OCI-LY3 (cell line): ENCODE data around the gene VIPR2.
"Not testable (repeated sequence)": the region's sequence is repeated elsewhere in the genome, so short reads cannot be mapped to it uniquely, and the experiment has no call there.

Experiments
- H2AFZ ChIP-seq: fragments of 200-600, 300-600 bp; shearing (Covaris generic); 2 replicates; pipeline ENCODE4 v1.6.0; 2014; ENCODE audit warnings: antibody characterized with exemption, low read depth, low read length
- H3K27ac ChIP-seq: fragments of 200-600, 300-600 bp; sonication (generic); 2 replicates; pipeline ENCODE4 v1.5.1; 2014; ENCODE audit warnings: mild to moderate bottlenecking, low read length, moderate library complexity, mixed read lengths
- H3K27me3 ChIP-seq: fragments of 200-600, 300-600 bp; sonication (generic); 2 replicates; pipeline ENCODE4 v1.6.1; 2014; ENCODE audit warnings: low read depth, low read length, mixed read lengths
- H3K36me3 ChIP-seq: fragments of 200-600, 300-600 bp; sonication (generic); replicated peaks from 2 replicates; pipeline ENCODE3; 2014; ENCODE audit warnings: low read depth, low read length, mixed read lengths
- H3K4me1 ChIP-seq: fragments of 300-600, 200-600 bp; sonication (generic); 2 replicates; pipeline ENCODE4 v1.6.1; 2014; ENCODE audit warnings: low read length, mixed read lengths
- H3K4me2 ChIP-seq: fragments of 200-600, 300-600 bp; sonication (generic); 2 replicates; pipeline ENCODE4 v1.6.1; 2014; ENCODE audit warnings: low read length, mixed read lengths
- H3K4me3 ChIP-seq: fragments of 300-600, 200-600 bp; sonication (generic); 2 replicates; pipeline ENCODE4 v1.5.1; 2014; ENCODE audit warnings: antibody characterized with exemption, mild to moderate bottlenecking, low read length, moderate library complexity
- H3K79me2 ChIP-seq: fragments of 300-600, 200-600 bp; shearing (Covaris generic); 2 replicates; pipeline ENCODE4 v1.6.1; 2014; ENCODE audit warnings: mild to moderate bottlenecking, low read length, mixed read lengths
- H3K9ac ChIP-seq: fragments of 300-600, 200-600 bp; shearing (Covaris generic); 2 replicates; pipeline ENCODE4 v1.6.0; 2014; ENCODE audit warnings: mild to moderate bottlenecking, low read length, moderate library complexity
- H3K9me3 ChIP-seq: fragments of 200-600, 300-600 bp; shearing (Covaris generic); 2 replicates; pipeline ENCODE4 v1.6.1; 2014; ENCODE audit warnings: low read length, mixed read lengths; ENCODE audit not compliant: insufficient read depth
- H4K20me1 ChIP-seq: fragments of 200-600, 300-600 bp; sonication (generic); 2 replicates; pipeline ENCODE4 v1.6.1; 2016; ENCODE audit warnings: low read length, mixed read lengths; ENCODE audit not compliant: insufficient read depth
- EZH2phosphoT487 ChIP-seq: fragments of 200-600 bp; shearing (Covaris generic); IDR thresholded peaks from 2 replicates; pipeline ENCODE4 v1.6.1; 2018; ENCODE audit warnings: antibody characterized with exemption, mixed run types, low read depth
- TF ChIP-seq, protein P1 (sequence below): fragments of 200-600, 300-600 bp; sonication (generic); IDR thresholded peaks from 2 replicates; pipeline ENCODE4 v1.5.1; 2014; ENCODE audit warnings: antibody characterized with exemption, low read length, low read depth

The VIPR2 gene

DNA sequence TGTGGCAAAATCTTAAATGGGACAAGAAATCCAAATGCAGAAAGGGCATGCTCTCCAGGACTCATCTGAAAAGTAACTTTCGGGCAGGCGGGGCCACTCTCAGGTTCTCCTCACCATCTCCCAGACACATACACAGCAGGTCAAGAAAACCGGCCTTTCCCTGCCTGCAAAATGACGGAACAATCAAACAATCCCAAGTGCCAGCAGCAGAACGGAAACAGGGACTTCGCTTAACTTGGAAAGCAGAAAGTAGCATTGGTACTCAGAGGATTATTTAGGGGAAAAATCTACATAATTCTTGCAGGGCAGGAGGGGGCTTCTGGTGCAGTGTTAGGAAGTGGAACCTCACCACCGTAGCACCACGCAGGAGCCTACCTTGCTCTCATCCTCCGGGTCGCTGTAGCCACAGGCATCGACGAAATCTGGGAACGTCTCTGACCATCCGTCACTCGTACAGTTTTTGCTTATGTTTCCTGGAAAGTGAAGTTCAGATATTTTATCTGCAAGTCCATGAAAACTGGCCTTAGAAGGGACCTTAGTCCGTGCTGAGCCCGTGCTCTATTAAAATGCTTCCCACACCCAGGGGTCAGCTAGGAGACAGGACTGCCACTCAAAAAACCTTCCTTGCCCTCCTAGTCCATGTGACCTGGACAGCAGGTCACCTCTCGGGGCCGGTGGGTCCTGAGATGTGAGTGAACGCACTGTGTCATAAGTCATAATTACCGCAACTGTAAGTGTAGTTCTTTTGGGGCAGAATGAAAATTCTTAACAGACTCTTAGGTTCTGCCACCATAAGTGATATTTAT lies 41.1 kb downstream of the VIPR2 start:
- Histone ChIP-seq H3K27me3 (peaks cover 17% of the 10 kb centered on the region), H4K20me1 (no peaks in the 10 kb centered on the region), H3K9me3 (no peaks in the 10 kb centered on the region), H3K36me3 (no peaks in the 10 kb centered on the region), H3K4me1 (no peaks in the 10 kb centered on the region), H3K4me2 (no peak overlapping the region), H2AFZ (no peak overlapping the region), H3K4me3 (no peak overlapping the region), H3K79me2 (no peaks in the 10 kb centered on the region), H3K9ac (no peak overlapping the region), H3K27ac (no peak overlapping the region)
- TF ChIP-seq, protein P1, sequence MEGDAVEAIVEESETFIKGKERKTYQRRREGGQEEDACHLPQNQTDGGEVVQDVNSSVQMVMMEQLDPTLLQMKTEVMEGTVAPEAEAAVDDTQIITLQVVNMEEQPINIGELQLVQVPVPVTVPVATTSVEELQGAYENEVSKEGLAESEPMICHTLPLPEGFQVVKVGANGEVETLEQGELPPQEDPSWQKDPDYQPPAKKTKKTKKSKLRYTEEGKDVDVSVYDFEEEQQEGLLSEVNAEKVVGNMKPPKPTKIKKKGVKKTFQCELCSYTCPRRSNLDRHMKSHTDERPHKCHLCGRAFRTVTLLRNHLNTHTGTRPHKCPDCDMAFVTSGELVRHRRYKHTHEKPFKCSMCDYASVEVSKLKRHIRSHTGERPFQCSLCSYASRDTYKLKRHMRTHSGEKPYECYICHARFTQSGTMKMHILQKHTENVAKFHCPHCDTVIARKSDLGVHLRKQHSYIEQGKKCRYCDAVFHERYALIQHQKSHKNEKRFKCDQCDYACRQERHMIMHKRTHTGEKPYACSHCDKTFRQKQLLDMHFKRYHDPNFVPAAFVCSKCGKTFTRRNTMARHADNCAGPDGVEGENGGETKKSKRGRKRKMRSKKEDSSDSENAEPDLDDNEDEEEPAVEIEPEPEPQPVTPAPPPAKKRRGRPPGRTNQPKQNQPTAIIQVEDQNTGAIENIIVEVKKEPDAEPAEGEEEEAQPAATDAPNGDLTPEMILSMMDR: no peak
- TF ChIP-seq EZH2phosphoT487: no peak

DNA sequence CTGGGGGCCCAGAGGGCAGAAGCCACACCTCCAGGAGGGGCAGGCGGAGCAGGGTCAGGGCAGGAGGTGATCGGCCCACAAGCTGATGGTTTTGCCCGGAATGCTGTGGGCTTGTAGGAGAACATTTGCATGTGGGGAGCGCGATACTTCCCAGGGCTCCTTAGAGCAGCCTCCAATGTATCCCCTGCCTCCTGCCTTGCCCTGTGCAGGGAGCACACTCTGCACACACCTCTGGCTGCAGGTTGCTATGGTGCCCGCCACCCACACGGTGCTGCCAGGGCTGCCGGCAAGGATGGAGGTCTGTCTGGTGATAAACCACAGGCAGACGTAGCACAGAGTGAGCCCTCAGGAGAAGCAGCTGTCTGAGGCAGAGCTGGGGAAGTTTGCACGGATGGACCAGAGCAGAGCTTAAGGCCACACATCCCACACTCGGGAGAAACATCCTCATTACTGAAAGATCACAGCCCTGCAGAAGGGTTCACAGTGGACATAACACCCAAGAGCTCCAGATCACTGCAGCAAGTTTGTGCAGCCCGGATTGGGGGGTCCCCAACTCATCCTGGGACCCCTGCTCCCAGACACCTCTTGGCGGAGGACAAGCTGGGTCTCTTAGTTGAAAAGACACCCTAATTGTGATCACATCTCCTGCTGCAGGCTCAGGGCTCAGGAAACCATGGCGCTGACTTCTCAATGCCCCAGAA lies 41.8 kb downstream of the VIPR2 start:
- peaks cover 10% of the 10 kb centered on the region for H3K27me3 ChIP-seq
- no peak overlapping the region for H3K4me3 ChIP-seq
- no peak overlapping the region for H2AFZ ChIP-seq
- H3K9ac ChIP-seq: no peak overlapping the region
- H3K9me3 ChIP-seq: no peaks in the 10 kb centered on the region
- no peak overlapping the region for H3K27ac ChIP-seq
- H3K36me3 ChIP-seq: no peaks in the 10 kb centered on the region
- H4K20me1 ChIP-seq: no peaks in the 10 kb centered on the region
- no peaks in the 10 kb centered on the region for H3K4me1 ChIP-seq
- H3K4me2 ChIP-seq: no peak overlapping the region
- no peak for TF ChIP-seq EZH2phosphoT487
- TF ChIP-seq, protein P1: no peak
- H3K79me2 ChIP-seq: no peaks in the 10 kb centered on the region

DNA sequence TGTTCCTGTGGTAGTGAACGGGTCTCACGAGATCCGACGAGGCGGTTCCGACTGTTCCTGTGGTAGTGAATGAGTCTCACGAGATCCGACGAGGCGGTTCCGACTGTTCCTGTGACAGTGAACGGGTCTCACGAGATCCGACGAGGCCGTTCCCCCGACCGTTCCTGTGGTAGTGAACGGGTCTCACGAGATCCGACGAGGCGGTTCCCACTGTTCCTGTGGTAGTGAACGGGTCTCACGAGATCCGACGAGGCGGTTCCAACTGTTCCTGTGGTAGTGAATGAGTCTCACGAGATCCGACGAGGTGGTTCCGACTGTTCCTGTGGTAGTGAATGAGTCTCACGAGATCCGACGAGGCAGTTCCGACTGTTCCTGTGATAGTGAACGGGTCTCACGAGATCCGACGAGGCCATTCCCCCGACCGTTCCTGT lies 43.0 kb downstream of the VIPR2 start:
- not testable (repeated sequence) for H3K9ac ChIP-seq, H3K27ac ChIP-seq, H3K4me3 ChIP-seq, H3K4me1 ChIP-seq, H3K36me3 ChIP-seq, H3K9me3 ChIP-seq, H3K79me2 ChIP-seq, H2AFZ ChIP-seq, H3K4me2 ChIP-seq, H3K27me3 ChIP-seq, H4K20me1 ChIP-seq

DNA sequence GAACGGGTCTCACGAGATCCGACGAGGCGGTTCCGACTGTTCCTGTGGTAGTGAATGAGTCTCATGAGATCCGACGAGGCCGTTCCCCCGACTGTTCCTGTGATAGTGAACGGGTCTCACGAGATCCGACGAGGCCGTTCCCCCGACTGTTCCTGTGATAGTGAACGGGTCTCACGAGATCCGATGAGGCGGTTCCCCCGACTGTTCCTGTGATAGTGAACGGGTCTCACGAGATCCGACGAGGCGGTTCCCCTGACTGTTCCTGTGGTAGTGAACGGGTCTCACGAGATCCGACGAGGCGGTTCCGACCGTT lies 43.6 kb downstream of the VIPR2 start:
- H3K9ac ChIP-seq, H3K27ac ChIP-seq, H3K4me2 ChIP-seq, H2AFZ ChIP-seq, H3K4me3 ChIP-seq, H3K36me3 ChIP-seq, H3K27me3 ChIP-seq, H3K79me2 ChIP-seq, H3K4me1 ChIP-seq, H4K20me1 ChIP-seq, H3K9me3 ChIP-seq: not testable (repeated sequence)

DNA sequence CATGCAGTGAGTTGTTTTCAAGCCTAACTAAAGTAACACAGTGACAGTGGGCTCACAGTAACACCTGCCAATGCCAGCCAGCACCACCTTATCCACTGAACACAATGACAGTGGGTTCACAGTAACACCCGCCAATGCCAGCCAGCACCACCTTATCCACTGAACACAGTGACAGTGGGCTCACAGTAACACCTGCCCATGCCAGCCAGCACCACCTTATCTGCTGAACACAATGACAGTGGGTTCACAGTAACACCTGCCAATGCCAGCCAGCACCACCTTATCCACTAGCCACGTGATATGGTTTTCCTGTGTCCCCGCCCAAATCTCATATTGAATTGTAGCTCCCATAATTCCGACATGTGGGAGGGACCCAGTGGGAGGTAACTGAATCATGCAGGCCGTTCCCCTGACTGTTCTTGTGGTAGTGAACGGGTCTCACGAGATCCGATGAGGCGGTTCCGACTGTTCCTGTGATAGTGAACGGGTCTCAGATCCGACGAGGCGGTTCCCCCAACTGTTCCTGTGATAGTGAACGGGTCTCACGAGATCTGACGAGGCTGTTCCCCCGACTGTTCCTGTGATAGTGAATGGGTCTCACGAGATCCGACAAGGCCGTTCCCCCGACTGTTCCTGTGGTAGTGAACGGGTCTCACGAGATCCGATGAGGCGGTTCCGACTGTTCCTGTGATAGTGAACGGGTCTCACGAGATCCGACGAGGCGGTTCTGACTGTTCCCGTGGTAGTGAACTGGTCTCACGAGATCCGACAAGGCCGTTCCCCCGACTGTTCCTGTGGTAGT lies 44.2 kb downstream of the VIPR2 start:
- H3K79me2 ChIP-seq, H3K27ac ChIP-seq, H2AFZ ChIP-seq, H3K4me3 ChIP-seq, H3K9ac ChIP-seq, H3K27me3 ChIP-seq, H3K4me1 ChIP-seq, H3K36me3 ChIP-seq, H4K20me1 ChIP-seq, H3K4me2 ChIP-seq, H3K9me3 ChIP-seq: not testable (repeated sequence)
